Large intestine (tissue), 3 donors: ENCODE results near the gene ADSS2. TPM values are rescaled to one million over a fixed set of nuclear protein-coding genes. Genes with fewer than 3 reads are reported as not detected.
"Not testable (repeated sequence)": the region's sequence is repeated elsewhere in the genome, so short reads cannot be mapped to it uniquely, and the experiment has no call there.

Source experiments
- DNase-seq, 2 donors: peaks; one replicate each; pipeline versions ENCODE4 v3.0.0 to v3.0.0-alpha.2; 2013
- H3K27ac ChIP-seq: one replicate; pipeline ENCODE4 v1.5.1; 2013; ENCODE audit warnings: low read length
- H3K27me3 ChIP-seq: 2 replicates; pipeline ENCODE4 v1.6.1; 2013; ENCODE audit warnings: low read length; ENCODE audit not compliant: control insufficient read depth, insufficient read depth
- H3K36me3 ChIP-seq: 2 replicates; pipeline ENCODE4 v1.6.1; 2013; ENCODE audit warnings: low read length; ENCODE audit not compliant: control insufficient read depth, insufficient read depth
- H3K4me1 ChIP-seq: one replicate; pipeline ENCODE4 v1.6.1; 2013; ENCODE audit warnings: low read length; ENCODE audit not compliant: control insufficient read depth, insufficient read depth
- H3K4me3 ChIP-seq: one replicate; pipeline ENCODE4 v1.5.1; 2013; ENCODE audit warnings: low read length
- H3K9me3 ChIP-seq: one replicate; pipeline ENCODE4 v1.6.1; 2013; ENCODE audit warnings: mild to moderate bottlenecking, low read depth, low read length, moderate library complexity; ENCODE audit not compliant: control insufficient read depth
- WGBS: methylation state at CpG from one replicate; pipeline ENCODE4 v1.1.5; 2013; ENCODE audit warnings: low lambda C conversion rate; ENCODE audit not compliant: insufficient coverage; 5-methylcytosine and 5-hydroxymethylcytosine counted together
- polyA plus RNA-seq: library from polyadenylated mRNA; unstranded; fragments of 120-200 nt; gene quantifications from one replicate; pipeline ENCODE4 v1.2.1, GENCODE V29; 2013

ADSS2 gene
- polyA plus RNA-seq, 1 donor, result 61.8 TPM

DNA sequence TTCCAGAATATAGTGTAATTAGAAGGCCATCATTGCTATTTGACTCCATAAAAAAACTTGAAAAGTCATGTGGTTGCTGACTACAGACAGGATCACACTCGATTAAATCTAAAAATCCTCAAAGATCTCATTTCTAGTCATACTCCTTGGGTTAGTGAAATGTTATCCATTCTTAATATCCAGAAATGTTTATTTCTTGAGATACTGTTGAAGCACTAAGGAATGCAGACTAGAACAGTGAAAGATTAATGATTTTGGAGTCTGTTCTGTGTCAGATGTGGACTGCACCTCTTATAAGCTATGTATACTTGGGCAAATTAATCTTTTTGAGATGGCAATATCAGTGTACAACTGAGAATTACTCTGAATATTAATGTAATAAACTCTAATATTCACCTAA is 65.1 kb downstream of the ADSS2 start:
- DNase-seq, result no peak
- H3K4me1 ChIP-seq, result peaks cover 3% of the 10 kb centered on the region
- no CpG with 5 or more reads among the region's 1 CpG for WGBS
- no peak overlapping the region for H3K4me3 ChIP-seq
- no peaks in the 10 kb centered on the region for H3K27me3 ChIP-seq
- H3K9me3 ChIP-seq, result no peaks in the 10 kb centered on the region
- H3K36me3 ChIP-seq, result no peaks in the 10 kb centered on the region
- H3K27ac ChIP-seq, result no peak overlapping the region

DNA sequence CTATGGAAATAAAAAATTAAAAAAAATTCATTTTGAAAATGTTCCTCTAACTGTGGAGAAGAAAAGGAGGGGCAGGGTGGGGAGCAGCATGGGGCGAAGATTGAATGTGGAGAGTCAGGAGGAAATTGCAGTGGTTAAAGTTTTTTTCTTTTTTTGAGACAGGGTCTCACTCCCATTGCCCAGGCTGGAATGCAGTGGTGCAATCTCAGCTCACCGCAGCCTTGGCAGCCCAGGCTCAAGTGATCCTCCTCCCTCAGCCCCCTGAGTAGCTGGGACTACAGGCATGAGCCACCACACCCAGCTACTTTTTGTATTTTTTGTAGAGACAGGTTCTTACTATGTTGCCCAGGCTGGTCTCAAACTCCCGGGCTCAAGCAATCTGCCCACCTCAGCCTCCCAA is 67.6 kb downstream of the ADSS2 start:
- no peak for DNase-seq
- Histone ChIP-seq H3K4me3 (no peak overlapping the region), H3K4me1 (no peaks in the 10 kb centered on the region), H3K36me3 (no peaks in the 10 kb centered on the region), H3K27me3 (no peaks in the 10 kb centered on the region), H3K27ac (no peak overlapping the region), H3K9me3 (no peaks in the 10 kb centered on the region)
- WGBS, result 100% methylated on average over 1 of the region's 3 CpGs

- no peak for DNase-seq
- 100% methylated on average over 2 of the region's 4 CpGs for WGBS
- no peak overlapping the region for H3K4me3 ChIP-seq
- H3K27ac ChIP-seq, result no peak overlapping the region
- H3K4me1 ChIP-seq, result no peaks in the 10 kb centered on the region
- no peaks in the 10 kb centered on the region for H3K9me3 ChIP-seq
- no peaks in the 10 kb centered on the region for H3K27me3 ChIP-seq
- H3K36me3 ChIP-seq, result no peaks in the 10 kb centered on the region
Measured at GRCh38 chr1:244383278-244383884, 68.3 kb downstream of the ADSS2 start.

GRCh38 chr1:244381878-244382565 is 69.7 kb downstream of the ADSS2 start:
- no peak for DNase-seq
- Histone ChIP-seq H3K27ac (no peak overlapping the region), H3K4me1 (no peaks in the 10 kb centered on the region), H3K4me3 (no peak overlapping the region), H3K27me3 (no peaks in the 10 kb centered on the region), H3K36me3 (no peaks in the 10 kb centered on the region), H3K9me3 (no peaks in the 10 kb centered on the region)
- 100% methylated on average over 1 of the region's 7 CpGs for WGBS

- H3K9me3 ChIP-seq, result no peaks in the 10 kb centered on the region
- DNase-seq, result no peak
- no peaks in the 10 kb centered on the region for H3K4me1 ChIP-seq
- no peak overlapping the region for H3K4me3 ChIP-seq
- H3K27ac ChIP-seq, result no peak overlapping the region
- WGBS, result 87% methylated on average over 4 of the region's 6 CpGs
- no peaks in the 10 kb centered on the region for H3K36me3 ChIP-seq
- H3K27me3 ChIP-seq, result no peaks in the 10 kb centered on the region
Measured at GRCh38 chr1:244376126-244376525, 75.6 kb downstream of the ADSS2 start.

GRCh38 chr1:244375051-244375450 is 76.7 kb downstream of the ADSS2 start:
- DNase-seq, result no peak
- 100% methylated on average over 1 of the region's 7 CpGs for WGBS
- Histone ChIP-seq H3K36me3 (no peaks in the 10 kb centered on the region), H3K27me3 (no peaks in the 10 kb centered on the region), H3K9me3 (no peaks in the 10 kb centered on the region), H3K4me1 (no peaks in the 10 kb centered on the region), H3K4me3 (no peak overlapping the region), H3K27ac (no peak overlapping the region)

DNA sequence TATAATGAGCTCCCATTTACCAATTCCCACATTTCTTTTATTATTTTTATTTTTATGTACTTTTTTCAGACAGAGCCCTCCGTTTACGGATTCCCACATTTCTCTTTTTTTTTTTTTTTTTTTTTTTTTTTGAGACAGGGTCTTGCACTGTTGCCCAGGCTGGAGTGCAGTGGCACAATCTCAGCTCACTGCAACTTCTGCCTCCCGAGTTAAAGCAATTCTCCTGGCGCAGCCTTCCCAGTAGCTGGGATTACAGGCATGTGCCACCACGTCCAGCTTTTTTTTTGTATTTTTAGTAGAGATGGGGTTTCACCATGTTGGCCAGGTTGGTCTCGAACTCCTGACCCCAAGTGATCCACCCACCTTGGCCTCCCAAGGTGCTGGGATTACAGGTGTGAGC is 77.2 kb downstream of the ADSS2 start:
- not testable (repeated sequence) for H3K4me3 ChIP-seq, H3K27ac ChIP-seq, DNase-seq, H3K36me3 ChIP-seq, H3K4me1 ChIP-seq, H3K9me3 ChIP-seq, H3K27me3 ChIP-seq
- WGBS, result 100% methylated on average over 1 of the region's 6 CpGs

- Histone ChIP-seq H3K9me3 (no peaks in the 10 kb centered on the region), H3K4me3 (no peak overlapping the region), H3K27me3 (no peaks in the 10 kb centered on the region), H3K36me3 (no peaks in the 10 kb centered on the region), H3K4me1 (no peaks in the 10 kb centered on the region), H3K27ac (no peak overlapping the region)
- 100% methylated on average over 1 of the region's 11 CpGs for WGBS
- DNase-seq, result no peak
Measured at GRCh38 chr1:244371242-244372141, 80.2 kb downstream of the ADSS2 start.

- DNase-seq, result no peak
- no peaks in the 10 kb centered on the region for H3K4me1 ChIP-seq
- no CpG with 5 or more reads among the region's 8 CpGs for WGBS
- no peak overlapping the region for H3K27ac ChIP-seq
- H3K27me3 ChIP-seq, result no peaks in the 10 kb centered on the region
- H3K4me3 ChIP-seq, result no peak overlapping the region
- H3K36me3 ChIP-seq, result no peaks in the 10 kb centered on the region
- no peaks in the 10 kb centered on the region for H3K9me3 ChIP-seq
Measured at GRCh38 chr1:244370060-244370637, 81.6 kb downstream of the ADSS2 start.
